HG02642 (cell line): ENCODE results near the gene U2AF1L4.

Experiments used
- ATAC-seq: cut with Tn5 transposase; IDR thresholded peaks from one replicate; pipeline ENCODE4 v1.9.1; 2021; ENCODE audit warnings: mild to moderate bottlenecking; ENCODE audit not compliant: unreplicated experiment, poor library complexity

The U2AF1L4 gene

DNA sequence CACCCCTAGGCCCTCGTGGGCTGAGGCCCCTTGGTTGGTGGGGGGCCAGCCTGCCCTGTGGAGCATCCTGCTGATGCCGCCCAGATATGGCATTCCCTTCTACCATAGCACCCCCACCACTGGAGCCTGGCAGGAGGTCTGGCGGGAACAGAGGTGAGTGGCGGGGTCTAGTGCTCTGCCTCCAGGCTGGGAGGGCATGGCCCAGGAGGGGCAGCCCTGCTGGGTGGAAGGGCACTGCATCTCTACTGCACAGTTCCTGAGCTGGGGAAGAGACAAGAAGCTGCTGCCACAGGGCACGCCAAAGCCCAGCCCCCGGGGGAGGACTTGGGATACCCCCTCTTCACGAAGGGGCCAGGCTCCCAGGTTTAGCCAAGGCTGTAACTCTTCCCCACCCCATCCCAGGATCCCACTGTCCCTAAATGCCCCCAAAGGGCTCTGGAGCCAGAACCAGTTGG lies 29.8 kb downstream of the U2AF1L4 start:
- no peak for ATAC-seq

DNA sequence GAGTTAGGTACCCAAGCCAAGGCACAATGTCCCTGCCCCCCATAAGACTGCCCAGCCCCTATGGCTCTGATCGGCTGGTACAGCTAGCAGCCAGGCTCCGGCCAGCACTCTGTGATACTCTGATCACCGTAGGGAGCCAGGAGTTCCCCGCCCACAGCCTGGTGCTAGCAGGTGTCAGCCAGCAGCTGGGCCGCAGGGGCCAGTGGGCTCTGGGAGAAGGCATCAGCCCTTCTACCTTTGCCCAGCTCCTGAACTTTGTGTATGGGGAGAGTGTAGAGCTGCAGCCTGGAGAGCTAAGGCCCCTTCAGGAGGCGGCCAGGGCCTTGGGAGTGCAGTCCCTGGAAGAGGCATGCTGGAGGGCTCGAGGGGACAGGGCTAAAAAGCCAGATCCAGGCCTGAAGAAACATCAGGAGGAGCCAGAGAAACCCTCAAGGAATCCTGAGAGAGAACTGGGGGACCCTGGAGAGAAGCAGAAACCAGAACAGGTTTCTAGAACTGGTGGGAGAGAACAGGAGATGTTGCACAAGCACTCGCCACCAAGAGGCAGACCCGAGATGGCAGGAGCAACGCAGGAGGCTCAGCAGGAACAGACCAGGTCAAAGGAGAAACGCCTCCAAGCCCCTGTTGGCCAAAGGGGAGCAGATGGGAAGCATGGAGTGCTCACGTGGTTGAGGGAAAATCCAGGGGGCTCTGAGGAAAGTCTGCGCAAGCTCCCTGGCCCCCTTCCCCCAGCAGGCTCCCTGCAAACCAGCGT lies 30.4 kb downstream of the U2AF1L4 start:
- no peak for ATAC-seq

DNA sequence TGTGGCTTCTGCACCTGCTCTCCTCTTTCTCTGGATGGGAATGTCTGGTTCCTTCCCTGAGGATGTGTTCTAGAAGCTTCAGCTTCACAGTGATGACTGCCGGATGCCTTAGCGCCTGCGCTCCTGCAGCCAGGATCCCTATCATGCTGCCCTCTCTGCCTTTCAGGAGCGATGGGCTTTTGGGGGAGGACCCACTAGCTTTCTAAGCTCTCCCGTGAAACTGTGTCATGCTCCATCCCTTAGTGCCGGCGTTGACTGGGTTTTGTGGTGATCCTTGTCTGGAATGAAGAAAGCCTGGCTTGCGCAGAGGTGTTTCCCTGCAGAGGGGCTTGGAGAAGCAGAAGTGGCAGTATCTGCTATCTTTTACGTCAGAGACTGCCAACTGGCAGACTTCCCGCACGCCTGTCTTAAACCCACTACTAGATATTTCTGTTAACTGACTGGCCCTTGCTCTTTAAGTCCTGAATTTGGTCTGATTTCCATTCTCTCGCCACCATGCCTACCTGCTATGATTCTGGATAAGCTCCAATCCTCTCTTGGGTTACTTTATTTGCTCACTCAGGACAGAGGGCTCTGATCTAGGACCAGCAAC lies 31.2 kb downstream of the U2AF1L4 start:
- no peak for ATAC-seq

DNA sequence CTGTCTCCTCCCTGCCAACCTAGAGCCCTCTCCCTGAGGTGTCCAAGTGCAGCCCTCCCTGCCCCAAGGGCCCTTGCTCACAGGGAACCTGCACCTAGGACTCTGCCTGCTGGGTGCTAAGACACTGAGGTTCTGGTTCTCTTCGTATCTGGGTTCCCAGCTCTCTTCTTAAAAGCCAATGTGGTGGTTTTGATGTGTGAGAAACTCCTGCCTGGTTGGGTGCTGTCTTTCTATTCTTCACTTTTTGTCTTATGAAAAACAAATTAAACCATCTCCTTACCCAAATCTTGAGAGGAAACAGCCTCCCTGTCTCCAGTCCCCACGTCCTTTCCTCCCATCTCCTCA lies 31.7 kb downstream of the U2AF1L4 start:
- no peak for ATAC-seq

DNA sequence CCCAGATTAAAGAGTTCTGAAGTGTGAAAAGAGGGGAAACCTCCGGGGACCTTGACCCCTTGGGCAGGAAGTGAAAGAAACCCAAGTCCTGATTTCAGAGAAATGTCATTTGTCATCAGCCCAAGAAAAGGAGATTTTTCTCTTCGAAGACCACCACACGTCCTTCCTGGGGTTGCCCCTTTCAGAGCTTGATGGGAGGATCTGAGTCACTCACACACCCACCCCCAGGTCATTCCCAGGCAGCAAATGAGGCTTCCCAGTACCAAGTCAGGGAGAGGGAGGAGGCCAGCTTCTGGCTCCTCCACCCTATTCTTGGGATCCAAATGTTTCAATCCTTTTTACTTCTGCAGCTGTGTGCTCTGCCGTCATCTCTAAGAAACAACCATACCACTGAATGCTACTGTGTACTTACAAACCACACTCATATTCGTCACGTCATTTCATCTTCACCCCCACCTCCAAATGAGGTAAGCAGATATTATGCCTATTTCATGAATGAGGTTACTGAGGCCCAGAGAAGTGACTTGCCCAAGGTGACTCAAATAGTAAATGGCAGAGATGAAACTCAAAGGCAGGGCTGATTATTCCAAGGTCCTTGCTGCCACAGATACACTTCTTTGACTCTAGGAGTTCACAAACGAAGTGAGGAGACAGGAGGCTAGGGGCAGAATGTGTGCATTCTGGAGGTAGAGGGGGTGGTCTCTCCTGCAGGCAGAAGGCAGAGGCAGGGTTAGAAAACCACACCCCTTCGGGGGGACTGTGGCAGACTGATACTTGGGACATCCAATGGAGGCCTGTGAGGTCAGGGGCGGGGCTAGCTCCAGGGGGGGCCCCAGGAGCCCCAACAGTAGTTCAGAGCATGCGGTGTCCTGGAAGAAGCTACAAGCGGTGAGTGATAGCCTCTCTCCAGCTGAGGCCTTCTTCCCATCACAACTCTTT lies 32.4 kb downstream of the U2AF1L4 start:
- ATAC-seq, result no peak

DNA sequence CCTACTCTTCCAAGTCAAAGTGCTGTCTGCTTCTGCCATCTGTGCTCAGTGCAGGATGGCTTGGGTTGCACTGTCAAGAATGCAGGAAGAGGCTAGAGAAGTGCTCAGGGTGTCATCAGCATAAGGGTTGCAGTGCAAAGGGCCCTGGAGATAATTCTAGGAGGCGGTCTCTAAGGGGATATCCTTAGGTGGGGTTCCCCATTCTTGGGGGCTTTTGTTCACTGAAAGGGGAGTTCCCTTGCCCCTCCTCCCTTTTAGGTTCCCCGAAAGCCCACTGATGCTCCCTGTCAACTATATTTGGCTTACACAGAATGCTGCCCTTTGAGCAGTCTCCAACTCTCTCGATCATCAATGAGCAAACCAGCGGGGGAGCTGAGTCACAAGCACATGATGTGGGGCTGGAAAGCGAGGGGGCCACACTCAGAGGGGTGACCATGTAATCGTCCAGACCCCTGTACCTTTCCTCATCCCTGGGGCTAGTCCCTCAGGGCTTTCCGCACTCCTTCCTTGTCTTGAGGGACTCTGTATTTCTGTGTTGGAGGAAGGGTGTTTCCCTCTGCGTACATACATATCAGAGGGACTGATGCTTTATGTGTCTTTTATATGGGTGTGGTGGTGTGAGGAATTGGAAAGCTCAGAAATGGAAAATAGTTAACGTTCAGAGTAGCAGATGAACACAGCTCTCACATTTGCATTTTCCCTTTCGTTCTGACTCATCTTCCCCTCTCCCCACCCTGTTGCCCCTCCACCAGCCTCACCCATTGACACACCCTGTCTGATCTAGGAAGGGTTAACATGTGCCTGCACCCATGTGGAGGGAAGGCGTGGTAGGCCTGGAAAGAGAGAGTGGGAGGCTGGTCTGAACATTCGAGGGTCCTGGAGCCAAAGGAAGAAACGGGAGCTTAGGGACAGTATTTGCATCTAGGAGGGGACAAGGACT lies 34.2 kb downstream of the U2AF1L4 start:
- peak; percentile 32 for ATAC-seq

DNA sequence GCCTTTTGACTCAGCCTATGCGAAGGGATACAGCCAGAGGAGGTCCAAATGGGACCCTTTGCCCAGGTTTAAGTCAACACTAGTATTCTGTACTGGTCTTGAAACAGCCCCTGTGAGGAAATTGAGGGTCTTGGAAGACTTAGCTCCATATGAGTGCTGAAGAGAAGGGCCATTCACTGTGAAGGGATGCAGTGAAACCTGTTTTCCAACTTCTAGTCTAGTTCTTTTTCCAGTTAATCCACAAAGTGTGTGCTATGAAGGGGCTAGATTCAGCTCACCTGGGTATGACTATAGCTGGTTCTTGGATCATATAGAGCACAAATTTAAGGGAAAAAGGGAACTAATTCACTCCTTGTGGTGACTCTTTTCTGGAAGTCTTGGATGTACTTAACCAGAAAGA lies 36.8 kb downstream of the U2AF1L4 start:
- no peak for ATAC-seq

DNA sequence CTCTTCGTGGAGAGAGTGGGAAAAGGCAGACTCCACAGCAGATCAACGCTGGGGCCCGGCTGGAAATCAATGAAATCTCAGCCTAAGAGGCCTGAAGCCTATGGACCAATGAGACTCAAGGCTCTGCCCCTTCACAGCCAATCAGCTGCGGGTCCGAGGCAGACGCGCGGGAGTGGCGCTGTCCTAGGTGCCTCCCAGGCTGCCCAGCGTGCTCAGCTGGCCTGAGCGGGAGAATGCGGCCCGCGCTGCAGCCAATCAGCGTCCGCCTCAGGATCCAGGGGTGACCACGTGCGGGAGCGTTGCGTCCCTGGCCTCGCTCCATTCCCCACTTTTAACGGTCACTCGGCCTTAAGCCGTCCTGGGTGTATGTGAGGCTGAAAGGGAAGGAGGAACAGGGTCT lies 41.0 kb downstream of the U2AF1L4 start, which contains the start of gene ZBTB32:
Gene ZBTB32, plus strand, starts transcription at position 341 of the 400 bp plus-strand sequence. CDS start 10,069 bp downstream, outside the sequence.
- ATAC-seq, result no peak

DNA sequence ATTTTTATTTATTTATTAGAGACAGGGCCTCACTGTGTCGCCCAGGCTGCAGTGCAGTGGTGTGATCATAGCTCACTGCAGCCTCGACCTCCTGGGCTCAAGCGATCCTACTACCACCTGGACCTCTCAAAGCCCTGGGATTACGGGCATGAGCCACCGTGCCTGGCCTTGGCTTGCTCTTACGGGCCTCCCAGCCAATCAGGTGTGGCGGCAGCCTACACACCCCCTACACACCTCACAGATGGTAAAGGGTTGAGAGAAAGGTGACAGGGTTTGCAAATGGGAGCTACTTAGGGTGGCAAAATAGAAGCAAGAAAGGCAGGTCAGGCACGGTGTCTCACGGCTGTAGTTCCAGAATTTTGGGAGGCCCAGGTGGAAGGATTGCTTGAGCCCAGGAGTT lies 41.9 kb downstream of the U2AF1L4 start:
- no peak for ATAC-seq

DNA sequence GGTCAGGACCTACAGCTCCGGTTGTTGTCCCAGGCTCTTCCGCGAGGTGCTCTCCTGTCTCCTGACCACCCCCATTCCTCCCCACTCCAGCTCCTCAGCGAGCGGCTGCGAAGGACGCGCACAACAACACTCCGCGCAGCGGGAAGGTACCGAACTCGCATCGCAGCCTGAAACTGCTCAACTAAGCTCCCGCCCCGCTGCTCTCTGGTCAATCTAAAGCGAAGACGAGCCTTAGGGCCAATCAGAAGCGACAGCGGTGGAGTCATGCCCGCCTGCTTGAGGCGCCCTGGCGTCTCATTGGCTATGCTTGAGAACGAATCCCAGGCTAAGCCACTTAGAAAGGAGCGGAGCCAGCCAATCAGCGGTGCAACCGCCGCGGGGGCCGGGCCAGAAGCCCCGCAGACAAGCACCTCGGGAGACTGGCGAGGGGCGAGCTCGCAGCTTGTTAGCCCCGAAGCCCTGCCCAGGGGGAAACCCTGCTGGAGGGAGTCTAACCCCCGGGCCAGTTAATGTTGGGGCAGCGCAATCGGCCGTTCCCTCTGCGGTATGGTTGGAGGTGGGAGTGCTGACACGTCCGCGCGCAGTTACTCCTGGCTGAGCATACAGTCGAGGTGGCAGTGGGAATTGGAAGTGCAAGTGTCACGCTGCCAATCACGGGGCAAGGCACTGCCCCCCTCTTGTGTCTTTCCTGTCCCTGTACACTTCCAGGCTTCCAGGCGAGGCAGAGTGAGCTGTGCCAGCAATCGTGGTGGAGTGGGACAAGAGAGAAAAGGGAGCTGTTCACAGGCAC lies 42.8 kb downstream of the U2AF1L4 start:
- peak; percentile 95 for ATAC-seq

DNA sequence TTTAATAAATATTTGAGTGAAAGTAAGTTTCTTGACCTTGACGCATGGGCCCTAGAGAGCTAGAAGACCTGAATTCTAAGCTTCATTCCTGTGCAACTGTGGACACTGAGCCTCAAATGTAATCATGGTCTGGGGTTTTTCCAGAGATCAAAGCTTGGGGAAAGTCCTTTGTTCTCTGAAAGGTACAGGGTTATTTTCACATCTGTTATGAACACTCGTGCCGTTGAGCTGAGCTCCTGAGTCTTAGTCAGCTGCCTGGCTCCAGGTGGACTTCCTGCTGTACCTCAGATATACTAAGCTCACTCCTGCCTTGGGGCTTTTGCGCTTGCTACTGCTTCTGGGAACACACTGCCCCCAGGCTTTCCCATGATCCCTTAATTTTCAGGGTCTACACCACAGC lies 48.4 kb downstream of the U2AF1L4 start:
- no peak for ATAC-seq

DNA sequence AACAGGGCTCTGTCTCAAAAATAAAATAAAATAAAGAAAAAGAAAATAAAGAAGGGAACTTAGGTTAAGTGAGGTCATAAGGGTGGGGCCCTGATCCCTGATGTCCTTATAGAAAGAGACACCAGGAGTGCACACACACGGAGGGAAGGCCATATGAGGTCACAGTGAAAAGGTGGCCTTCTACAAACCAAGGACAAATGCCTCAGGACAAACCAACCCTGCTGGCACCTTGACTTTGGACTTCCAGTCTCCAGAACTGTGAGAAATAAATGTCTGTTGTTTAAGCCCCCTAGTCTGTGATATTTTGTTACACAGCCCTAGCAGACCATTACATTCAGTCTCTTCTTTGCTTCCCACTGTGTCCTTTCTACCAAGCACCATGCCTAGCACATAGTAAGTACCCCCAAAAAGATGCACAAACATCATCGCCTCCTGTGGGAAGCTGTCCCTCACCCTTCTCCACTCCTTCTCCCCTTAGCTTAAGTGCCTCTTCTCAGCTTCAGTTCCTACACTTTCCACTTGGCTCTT lies 49.3 kb downstream of the U2AF1L4 start:
- ATAC-seq, result no peak

DNA sequence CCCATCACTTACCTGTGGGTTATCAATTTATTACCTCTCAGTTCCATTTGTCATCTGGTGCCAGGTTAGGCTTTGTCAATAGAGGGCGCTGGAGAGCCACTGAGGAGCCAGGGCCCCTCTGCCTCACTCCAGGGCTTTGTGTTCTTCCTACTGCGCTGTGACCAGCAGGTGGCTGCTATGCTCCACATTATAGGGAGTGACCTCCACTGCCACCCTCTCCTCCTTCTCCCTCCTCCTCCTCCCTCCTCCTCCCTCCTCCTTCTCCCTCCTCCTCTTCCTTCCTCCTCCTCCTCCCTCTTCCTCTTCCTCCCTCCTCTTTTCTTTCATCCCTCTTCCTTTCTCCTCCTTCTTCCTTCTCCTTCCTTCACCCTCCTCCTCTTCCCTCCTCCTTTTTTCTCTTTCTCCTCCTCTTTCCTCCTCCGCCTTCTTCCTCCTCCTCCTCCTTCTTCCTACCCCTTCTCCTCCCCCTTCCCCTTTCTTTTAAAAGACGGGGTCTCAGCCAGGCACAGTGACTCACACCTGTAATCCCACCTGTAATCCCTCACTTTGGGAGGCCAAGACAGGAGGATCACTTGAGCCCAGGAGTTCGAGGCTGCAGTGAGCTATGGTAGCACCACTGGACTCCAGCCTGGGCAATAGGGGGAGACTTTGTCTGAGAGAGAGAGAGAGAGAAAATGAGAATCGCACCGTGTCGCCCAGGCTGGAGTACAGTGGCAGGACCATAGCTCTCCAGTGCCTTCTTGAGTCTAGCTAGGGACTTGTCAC lies 51.2 kb downstream of the U2AF1L4 start:
- peak; percentile 84 for ATAC-seq

DNA sequence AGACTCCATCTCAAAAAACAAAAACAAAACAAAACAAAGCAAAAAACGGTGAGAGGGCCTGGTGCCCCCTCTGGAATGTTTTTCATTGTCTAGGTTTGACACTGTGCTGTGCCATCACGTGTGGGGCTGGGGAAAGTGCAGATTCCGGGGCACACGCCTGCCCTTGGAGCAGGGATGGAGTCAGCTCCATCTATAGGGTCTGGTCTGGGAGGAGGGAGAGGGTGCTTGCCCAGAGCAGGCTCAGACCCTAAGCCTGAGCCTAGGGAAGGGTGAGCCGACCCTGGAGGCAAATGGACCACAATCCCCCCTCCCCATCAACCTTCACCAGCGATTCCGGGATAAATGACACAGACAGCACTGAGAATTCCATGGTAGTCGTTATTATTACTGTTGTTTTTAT lies 51.8 kb downstream of the U2AF1L4 start:
- ATAC-seq, result peak; percentile 10
